ENCODE measurements around the gene DENND5A.
"Not testable (repeated sequence)": the region's sequence is repeated elsewhere in the genome, so short reads cannot be mapped to it uniquely, and the experiment has no call there.

Gene DENND5A

GRCh38 chr11:9214765-9215164 is 50.4 kb downstream of the DENND5A start:
- Histone ChIP-seq H3K27me3 (ENCODE audit: control insufficient read depth, insufficient read depth, low read length, poor library complexity, severe bottlenecking) (no peaks in the 10 kb centered on the region), H3K27ac (ENCODE audit: insufficient read depth, low read depth, low read length, poor library complexity, severe bottlenecking) (no peak overlapping the region), H3K4me1 (ENCODE audit: control insufficient read depth, insufficient read depth, low read length) (no peaks in the 10 kb centered on the region), H3K4me3 (ENCODE audit: insufficient read depth, low read depth, low read length) (no peak overlapping the region), H3K36me3 (ENCODE audit: control insufficient read depth, insufficient read depth, low read length) (no peaks in the 10 kb centered on the region), H3K9me3 (ENCODE audit: control insufficient read depth, low read length) (no peaks in the 10 kb centered on the region)
- WGBS, 2 experiments = 76 to 84% methylated on average over 5 of the region's 5 CpGs

GRCh38 chr11:9211322-9211721 is 53.8 kb downstream of the DENND5A start:
- H3K4me1 ChIP-seq (ENCODE audit: control insufficient read depth, insufficient read depth, low read length) = no peaks in the 10 kb centered on the region
- no peaks in the 10 kb centered on the region for H3K27me3 ChIP-seq (ENCODE audit: control insufficient read depth, insufficient read depth, low read length, poor library complexity, severe bottlenecking)
- no peak overlapping the region for H3K4me3 ChIP-seq (ENCODE audit: insufficient read depth, low read depth, low read length)
- no peaks in the 10 kb centered on the region for H3K9me3 ChIP-seq (ENCODE audit: control insufficient read depth, low read length)
- no peak overlapping the region for H3K27ac ChIP-seq (ENCODE audit: insufficient read depth, low read depth, low read length, poor library complexity, severe bottlenecking)
- no peaks in the 10 kb centered on the region for H3K36me3 ChIP-seq (ENCODE audit: control insufficient read depth, insufficient read depth, low read length)
- WGBS, 2 experiments = 96 to 98% methylated on average over 3 of the region's 3 CpGs

- H3K27me3 ChIP-seq (ENCODE audit: control insufficient read depth, insufficient read depth, low read length, poor library complexity, severe bottlenecking) = no peaks in the 10 kb centered on the region
- no peaks in the 10 kb centered on the region for H3K36me3 ChIP-seq (ENCODE audit: control insufficient read depth, insufficient read depth, low read length)
- no peaks in the 10 kb centered on the region for H3K9me3 ChIP-seq (ENCODE audit: control insufficient read depth, low read length)
- no peak overlapping the region for H3K4me3 ChIP-seq (ENCODE audit: insufficient read depth, low read depth, low read length)
- 85 to 90% methylated on average over 1 of the region's 1 CpG for WGBS, 2 experiments
- H3K4me1 ChIP-seq (ENCODE audit: control insufficient read depth, insufficient read depth, low read length) = no peaks in the 10 kb centered on the region
- no peak overlapping the region for H3K27ac ChIP-seq (ENCODE audit: insufficient read depth, low read depth, low read length, poor library complexity, severe bottlenecking)
These were observed 54.2 kb downstream of the DENND5A start for GRCh38 chr11:9210922-9211320.

GRCh38 chr11:9210224-9210921 is 54.8 kb downstream of the DENND5A start:
- H3K9me3 ChIP-seq (ENCODE audit: control insufficient read depth, low read length) = no peaks in the 10 kb centered on the region
- 93 to 96% methylated on average over 5 of the region's 5 CpGs for WGBS, 2 experiments
- no peak overlapping the region for H3K4me3 ChIP-seq (ENCODE audit: insufficient read depth, low read depth, low read length)
- H3K27ac ChIP-seq (ENCODE audit: insufficient read depth, low read depth, low read length, poor library complexity, severe bottlenecking) = no peak overlapping the region
- H3K36me3 ChIP-seq (ENCODE audit: control insufficient read depth, insufficient read depth, low read length) = no peaks in the 10 kb centered on the region
- H3K4me1 ChIP-seq (ENCODE audit: control insufficient read depth, insufficient read depth, low read length) = no peaks in the 10 kb centered on the region
- H3K27me3 ChIP-seq (ENCODE audit: control insufficient read depth, insufficient read depth, low read length, poor library complexity, severe bottlenecking) = no peaks in the 10 kb centered on the region

- not testable (repeated sequence) for H3K36me3 ChIP-seq (ENCODE audit: control insufficient read depth, insufficient read depth, low read length); H3K4me1 ChIP-seq (ENCODE audit: control insufficient read depth, insufficient read depth, low read length); H3K4me3 ChIP-seq (ENCODE audit: insufficient read depth, low read depth, low read length); H3K27ac ChIP-seq (ENCODE audit: insufficient read depth, low read depth, low read length, poor library complexity, severe bottlenecking); H3K27me3 ChIP-seq (ENCODE audit: control insufficient read depth, insufficient read depth, low read length, poor library complexity, severe bottlenecking); H3K9me3 ChIP-seq (ENCODE audit: control insufficient read depth, low read length)
- 87 to 93% methylated on average over 4 of the region's 4 CpGs for WGBS, 2 experiments
These were observed 55.5 kb downstream of the DENND5A start for GRCh38 chr11:9209604-9210003.

- peaks cover 2% of the 10 kb centered on the region for H3K36me3 ChIP-seq (ENCODE audit: control insufficient read depth, insufficient read depth, low read length)
- WGBS, 2 experiments = 89 to 94% methylated on average over 8 of the region's 8 CpGs
- no peaks in the 10 kb centered on the region for H3K9me3 ChIP-seq (ENCODE audit: control insufficient read depth, low read length)
- no peak overlapping the region for H3K4me3 ChIP-seq (ENCODE audit: insufficient read depth, low read depth, low read length)
- H3K27ac ChIP-seq (ENCODE audit: insufficient read depth, low read depth, low read length, poor library complexity, severe bottlenecking) = no peak overlapping the region
- no peaks in the 10 kb centered on the region for H3K4me1 ChIP-seq (ENCODE audit: control insufficient read depth, insufficient read depth, low read length)
- no peaks in the 10 kb centered on the region for H3K27me3 ChIP-seq (ENCODE audit: control insufficient read depth, insufficient read depth, low read length, poor library complexity, severe bottlenecking)
These were observed 56.2 kb downstream of the DENND5A start for GRCh38 chr11:9208726-9209501.

- WGBS, 2 experiments = 94 to 96% methylated on average over 2 of the region's 2 CpGs
- Histone ChIP-seq H3K27ac (ENCODE audit: insufficient read depth, low read depth, low read length, poor library complexity, severe bottlenecking) (no peak overlapping the region), H3K4me3 (ENCODE audit: insufficient read depth, low read depth, low read length) (no peak overlapping the region), H3K27me3 (ENCODE audit: control insufficient read depth, insufficient read depth, low read length, poor library complexity, severe bottlenecking) (no peaks in the 10 kb centered on the region), H3K4me1 (ENCODE audit: control insufficient read depth, insufficient read depth, low read length) (no peaks in the 10 kb centered on the region), H3K36me3 (ENCODE audit: control insufficient read depth, insufficient read depth, low read length) (peaks cover 12% of the 10 kb centered on the region), H3K9me3 (ENCODE audit: control insufficient read depth, low read length) (no peaks in the 10 kb centered on the region)
These were observed 57.9 kb downstream of the DENND5A start for GRCh38 chr11:9207229-9207628.

- Histone ChIP-seq H3K27ac (ENCODE audit: insufficient read depth, low read depth, low read length, poor library complexity, severe bottlenecking) (no peak overlapping the region), H3K36me3 (ENCODE audit: control insufficient read depth, insufficient read depth, low read length) (peaks cover 12% of the 10 kb centered on the region), H3K4me1 (ENCODE audit: control insufficient read depth, insufficient read depth, low read length) (no peaks in the 10 kb centered on the region), H3K4me3 (ENCODE audit: insufficient read depth, low read depth, low read length) (no peak overlapping the region), H3K27me3 (ENCODE audit: control insufficient read depth, insufficient read depth, low read length, poor library complexity, severe bottlenecking) (no peaks in the 10 kb centered on the region), H3K9me3 (ENCODE audit: control insufficient read depth, low read length) (no peaks in the 10 kb centered on the region)
- 92 to 93% methylated on average over 2 of the region's 2 CpGs for WGBS, 2 experiments
These were observed 58.7 kb downstream of the DENND5A start for GRCh38 chr11:9206496-9206895.

- peaks cover 12% of the 10 kb centered on the region for H3K36me3 ChIP-seq (ENCODE audit: control insufficient read depth, insufficient read depth, low read length)
- 95% methylated on average over 12 of the region's 12 CpGs for WGBS, 2 experiments
These were observed 61.3 kb downstream of the DENND5A start for GRCh38 chr11:9203691-9204311.

GRCh38 chr11:9201372-9202162 is 63.6 kb downstream of the DENND5A start:
- 93 to 96% methylated on average over 3 of the region's 3 CpGs for WGBS, 2 experiments
- no peaks in the 10 kb centered on the region for H3K4me1 ChIP-seq (ENCODE audit: control insufficient read depth, insufficient read depth, low read length)
- no peak overlapping the region for H3K27ac ChIP-seq (ENCODE audit: insufficient read depth, low read depth, low read length, poor library complexity, severe bottlenecking)
- no peaks in the 10 kb centered on the region for H3K9me3 ChIP-seq (ENCODE audit: control insufficient read depth, low read length)
- no peaks in the 10 kb centered on the region for H3K27me3 ChIP-seq (ENCODE audit: control insufficient read depth, insufficient read depth, low read length, poor library complexity, severe bottlenecking)
- no peak overlapping the region for H3K4me3 ChIP-seq (ENCODE audit: insufficient read depth, low read depth, low read length)
- H3K36me3 ChIP-seq (ENCODE audit: control insufficient read depth, insufficient read depth, low read length) = peaks cover 12% of the 10 kb centered on the region

More at GRCh38 chr11:9203691-9204311, 61.3 kb downstream of the DENND5A start:
- no peaks in the 10 kb centered on the region for H3K4me1 ChIP-seq (ENCODE audit: control insufficient read depth, insufficient read depth, low read length)
- H3K27me3 ChIP-seq (ENCODE audit: control insufficient read depth, insufficient read depth, low read length, poor library complexity, severe bottlenecking) = no peaks in the 10 kb centered on the region
- no peak overlapping the region for H3K4me3 ChIP-seq (ENCODE audit: insufficient read depth, low read depth, low read length)
- H3K9me3 ChIP-seq (ENCODE audit: control insufficient read depth, low read length) = no peaks in the 10 kb centered on the region
- no peak overlapping the region for H3K27ac ChIP-seq (ENCODE audit: insufficient read depth, low read depth, low read length, poor library complexity, severe bottlenecking)

All from ectodermal cell (in vitro differentiated cells).